ENCODE measurements around the gene VAT1L. TPM values are rescaled to one million over a fixed set of nuclear protein-coding genes. Genes with fewer than 3 reads are reported as not detected.

The VAT1L gene
- total RNA-seq, 1 experiment from 2014 or later, result 33.8 TPM

GRCh38 chr16:77895962-77896361, 107.6 kb downstream of the VAT1L start:
- Histone ChIP-seq H2BK120ac (ENCODE audit: low read depth, low read length, poor library complexity, severe bottlenecking) (no peak overlapping the region), H3K9ac (ENCODE audit: extremely low read depth, insufficient read length, low read length) (no peak overlapping the region), H3K23ac (ENCODE audit: insufficient read length, low read depth, low read length) (no peak overlapping the region), H3K23me2 (ENCODE audit: insufficient read length, low read depth, low read length, poor library complexity, severe bottlenecking) (no peaks in the 10 kb centered on the region), H3K4me2 (ENCODE audit: insufficient read depth, insufficient read length, low read length) (no peak overlapping the region), H2BK5ac (ENCODE audit: insufficient read length, low read length) (no peak overlapping the region), H2BK15ac (ENCODE audit: low read depth, low read length) (no peak overlapping the region), H3K4me1 (ENCODE audit: insufficient read depth, low read length) (peaks cover 7% of the 10 kb centered on the region; the same call in 1 of the 2 replicates), H2BK12ac (ENCODE audit: insufficient read length, low read depth, low read length) (no peak overlapping the region), H4K20me1 (ENCODE audit: control insufficient read depth, insufficient read depth, insufficient read length) (no peaks in the 10 kb centered on the region), H3K27me3 (ENCODE audit: insufficient read depth, low read length) (no peaks in the 10 kb centered on the region), H2AFZ (ENCODE audit: low read length) (no peak overlapping the region), H3T11ph (ENCODE audit: low read length) (no peak overlapping the region), H3K18ac (ENCODE audit: insufficient read length, low read depth, low read length) (no peak overlapping the region), H4K8ac (replicated peaks; ENCODE audit: insufficient read length, low read depth, low read length) (no peak overlapping the region), H4K5ac (ENCODE audit: insufficient read length, low read depth, low read length) (no peak overlapping the region), H3K14ac (ENCODE audit: insufficient read depth, low read length) (no peak overlapping the region), H2BK20ac (ENCODE audit: low read depth, low read length, poor library complexity, severe bottlenecking) (no peak overlapping the region), H3K56ac (ENCODE audit: insufficient read length, low read depth, low read length) (no peak overlapping the region), H2AK5ac (ENCODE audit: insufficient read length, low read length) (no peak overlapping the region), H3K79me2 (ENCODE audit: insufficient read depth, low read length) (no peaks in the 10 kb centered on the region), H3K27ac (ENCODE audit: insufficient read length, low read depth, low read length) (no peak overlapping the region), H3K4ac (ENCODE audit: low read depth, low read length) (no peak overlapping the region), H4K91ac (ENCODE audit: insufficient read length, low read depth, low read length) (no peak overlapping the region), H3K9me3 (ENCODE audit: control insufficient read depth, low read depth, low read length) (no peaks in the 10 kb centered on the region), H3K79me1 (ENCODE audit: insufficient read depth, low read depth, low read length, poor library complexity, severe bottlenecking) (no peaks in the 10 kb centered on the region)
- no peak for TF ChIP-seq CTCF (conservative IDR thresholded peaks at IDR 0.05)
- Mint-ChIP-seq H3K27ac (no peak overlapping the region; a peak in 1 of 7 replicates), H3K4me3 (no peak overlapping the region), H3K4me1 (peaks cover 11 to 13% of the 10 kb centered on the region in 2 experiments), H3K9me3 (no peaks in the 10 kb centered on the region), H3K27me3 (ENCODE audit: low read depth) (no peaks in the 10 kb centered on the region), H3K36me3 (ENCODE audit: insufficient read depth in 1 of 3, low read depth in 3 of 3) (no peaks in the 10 kb centered on the region; a peak in 1 of 7 replicates)
- WGBS (ENCODE audit: extremely low coverage, insufficient read length, low lambda C conversion rate), result no CpG with 5 or more reads among the region's 7 CpGs
- DNase-seq, result no peak

All from H9 (cell line).